ENCODE results near the gene ZNF546.

DNA sequence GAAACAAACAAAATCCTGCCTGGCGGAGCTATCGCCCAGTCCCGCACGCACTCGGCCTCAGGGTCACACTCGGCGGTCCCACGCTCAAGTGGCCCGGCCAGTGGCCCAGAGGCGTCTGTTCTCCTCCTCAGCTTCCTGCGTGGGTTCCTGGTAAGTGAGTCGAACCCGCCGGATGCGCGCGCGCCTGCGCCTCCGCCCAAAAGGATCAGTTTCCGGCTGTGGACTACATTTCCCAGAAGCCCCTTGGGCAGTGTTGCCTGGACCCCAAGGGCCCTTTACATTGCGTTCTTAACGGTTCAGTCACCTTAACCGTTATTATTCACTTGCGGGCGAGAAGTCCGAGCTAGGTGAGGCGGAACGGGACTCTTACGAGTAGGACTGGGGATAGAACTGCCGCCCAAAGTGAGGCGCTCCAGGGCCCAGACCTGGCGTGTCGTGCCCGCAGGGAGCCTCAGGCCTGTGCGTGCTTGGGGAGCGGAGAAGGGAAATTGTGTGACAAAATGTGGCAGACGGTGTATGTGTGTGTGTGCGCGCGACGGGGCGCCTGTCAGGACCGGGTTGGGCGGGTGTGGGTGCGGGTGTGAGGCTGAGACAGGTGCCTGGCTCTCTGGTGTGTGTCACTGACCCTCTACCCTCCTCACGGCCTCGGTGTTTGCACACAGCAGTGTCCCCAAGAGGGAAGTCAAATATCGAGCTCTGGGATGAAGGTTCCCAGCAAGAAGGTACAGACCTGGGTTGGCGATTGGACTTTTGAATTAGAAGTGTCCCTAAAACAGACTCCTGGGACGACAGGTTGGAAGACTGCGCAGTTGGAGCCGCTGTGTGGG is at the start of gene ZNF546:
- TF ChIP-seq, protein P1, sequence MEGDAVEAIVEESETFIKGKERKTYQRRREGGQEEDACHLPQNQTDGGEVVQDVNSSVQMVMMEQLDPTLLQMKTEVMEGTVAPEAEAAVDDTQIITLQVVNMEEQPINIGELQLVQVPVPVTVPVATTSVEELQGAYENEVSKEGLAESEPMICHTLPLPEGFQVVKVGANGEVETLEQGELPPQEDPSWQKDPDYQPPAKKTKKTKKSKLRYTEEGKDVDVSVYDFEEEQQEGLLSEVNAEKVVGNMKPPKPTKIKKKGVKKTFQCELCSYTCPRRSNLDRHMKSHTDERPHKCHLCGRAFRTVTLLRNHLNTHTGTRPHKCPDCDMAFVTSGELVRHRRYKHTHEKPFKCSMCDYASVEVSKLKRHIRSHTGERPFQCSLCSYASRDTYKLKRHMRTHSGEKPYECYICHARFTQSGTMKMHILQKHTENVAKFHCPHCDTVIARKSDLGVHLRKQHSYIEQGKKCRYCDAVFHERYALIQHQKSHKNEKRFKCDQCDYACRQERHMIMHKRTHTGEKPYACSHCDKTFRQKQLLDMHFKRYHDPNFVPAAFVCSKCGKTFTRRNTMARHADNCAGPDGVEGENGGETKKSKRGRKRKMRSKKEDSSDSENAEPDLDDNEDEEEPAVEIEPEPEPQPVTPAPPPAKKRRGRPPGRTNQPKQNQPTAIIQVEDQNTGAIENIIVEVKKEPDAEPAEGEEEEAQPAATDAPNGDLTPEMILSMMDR (IDR thresholded peaks at IDR 0.05), result peak in 1 of 5 experiments; percentile 18
- TF ChIP-seq EP300 (IDR thresholded peaks at IDR 0.05), result peak; percentile 84 to 95
- peak; percentile 78 to 79 for TF ChIP-seq POLR2A (IDR thresholded peaks at IDR 0.05)

Measured in tibial nerve (tissue), 4 donors.